ENCODE measurements around the gene ZNF723.
"Not testable (repeated sequence)": the region's sequence is repeated elsewhere in the genome, so short reads cannot be mapped to it uniquely, and the experiment has no call there.

DNA sequence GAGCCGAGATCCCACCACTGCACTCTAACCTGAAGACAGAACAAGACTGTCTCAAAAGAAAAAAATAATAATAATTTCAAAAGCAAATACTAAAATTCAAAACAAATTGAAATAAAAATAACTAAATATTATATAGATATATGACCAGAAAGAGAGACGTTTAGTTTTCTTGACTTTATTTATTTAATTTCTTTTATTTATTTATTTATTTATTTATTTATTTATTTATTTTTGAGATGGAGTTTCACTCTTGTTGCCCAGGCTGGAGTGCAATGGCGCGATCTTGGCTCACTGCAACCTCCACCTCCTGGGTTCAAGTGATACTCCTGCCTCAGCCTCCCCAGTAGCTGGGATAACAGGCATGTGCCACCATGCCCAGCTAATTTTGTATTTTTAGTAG, 39.2 kb upstream of the ZNF723 start:
- not testable (repeated sequence) for TF ChIP-seq CTCF (IDR thresholded peaks at IDR 0.05; ENCODE audit: poor library complexity); EZH2 (IDR thresholded peaks at IDR 0.05; ENCODE audit: borderline replicate concordance)
